Gastroesophageal sphincter (tissue), 4 donors: ENCODE data around the gene CD40. TPM values are rescaled to one million over a fixed set of nuclear protein-coding genes. Genes with fewer than 3 reads are reported as not detected.

Source experiments
- ATAC-seq: fragments of 150-250 bp; one replicate; pipeline ENCODE4 v1.9.1; 2016; ENCODE audit warnings: mild to moderate bottlenecking, moderate library complexity
- H3K27ac ChIP-seq, 4 donors: fragments of 200-600 bp; sonication (generic) in 3 of 4; 1 replicate in 3 of 4; 2 replicates in 1 of 4; pipeline ENCODE4 v1.5.1; 2016 to 2019
- H3K27me3 ChIP-seq: fragments of 200-600 bp; sonication (generic); one replicate; pipeline ENCODE4 v1.5.1; 2019
- H3K36me3 ChIP-seq, 2 donors: fragments of 200-600 bp; sonication (generic); one replicate each; pipeline ENCODE4 v1.5.1; 2019; ENCODE audit warnings: control low read depth in 1 of 2
- H3K4me1 ChIP-seq, 3 donors: fragments of 200-600 bp; sonication (generic); 1 replicate in 2 of 3; 2 replicates in 1 of 3; pipeline ENCODE4 v1.5.1; 2016 to 2019; ENCODE audit warnings: control low read depth in 2 of 3
- H3K4me3 ChIP-seq, 2 donors: fragments of 200-600 bp; sonication (generic); one replicate each; pipeline ENCODE4 v1.5.1; 2019; ENCODE audit warnings: mild to moderate bottlenecking in 1 of 2, moderate library complexity in 1 of 2
- H3K9me3 ChIP-seq, 3 donors: fragments of 200-600 bp; sonication (generic); one replicate each; pipeline ENCODE4 v1.5.1; 2017 to 2019; ENCODE audit warnings: control low read depth in 2 of 3
- EP300 ChIP-seq: sonication (generic); formaldehyde crosslinking; IDR thresholded peaks from one replicate; pipeline ENCODE4 v1.6.1; 2017; ENCODE audit warnings: antibody characterized with exemption, mild to moderate bottlenecking
- POLR2A ChIP-seq, 2 donors: fragments of 450-650 bp; IDR thresholded peaks; one replicate each; pipeline ENCODE4 v1.6.1; 2017; ENCODE audit warnings: antibody characterized with exemption in 2 of 2, mild to moderate bottlenecking in 2 of 2, moderate library complexity in 1 of 2
- POLR2AphosphoS5 ChIP-seq: sonication (generic); formaldehyde crosslinking; IDR thresholded peaks from one replicate; pipeline ENCODE4 v1.6.1; 2017; ENCODE audit warnings: antibody characterized with exemption
- WGBS, 2 donors: methylation state at CpG; one replicate each; pipeline ENCODE4 v1.1.5; 2018; ENCODE audit warnings: low coverage in 1 of 2; 5-methylcytosine and 5-hydroxymethylcytosine counted together
- total RNA-seq, 4 donors: library from RNA; depleted of rRNA; stranded (reverse); fragments of >200 nt; gene quantifications; one replicate each; pipeline ENCODE4 v1.1.0, GENCODE V29; 2016
- TF ChIP-seq, protein P1 (sequence below), 4 experiments: fragments of 200-600 bp in 2 of 4; fragments of 450-650 bp in 2 of 4; sonication (generic) in 1 of 4; IDR thresholded peaks; one replicate each; pipeline ENCODE4 v1.5.1; 2017 to 2019; ENCODE audit warnings: antibody characterized with exemption in 4 of 4, mild to moderate bottlenecking in 2 of 4, moderate library complexity in 2 of 4

Gene CD40
- total RNA-seq, 4 donors from 2014 or later = 13.7 to 16.6 (median 13.9) TPM

DNA sequence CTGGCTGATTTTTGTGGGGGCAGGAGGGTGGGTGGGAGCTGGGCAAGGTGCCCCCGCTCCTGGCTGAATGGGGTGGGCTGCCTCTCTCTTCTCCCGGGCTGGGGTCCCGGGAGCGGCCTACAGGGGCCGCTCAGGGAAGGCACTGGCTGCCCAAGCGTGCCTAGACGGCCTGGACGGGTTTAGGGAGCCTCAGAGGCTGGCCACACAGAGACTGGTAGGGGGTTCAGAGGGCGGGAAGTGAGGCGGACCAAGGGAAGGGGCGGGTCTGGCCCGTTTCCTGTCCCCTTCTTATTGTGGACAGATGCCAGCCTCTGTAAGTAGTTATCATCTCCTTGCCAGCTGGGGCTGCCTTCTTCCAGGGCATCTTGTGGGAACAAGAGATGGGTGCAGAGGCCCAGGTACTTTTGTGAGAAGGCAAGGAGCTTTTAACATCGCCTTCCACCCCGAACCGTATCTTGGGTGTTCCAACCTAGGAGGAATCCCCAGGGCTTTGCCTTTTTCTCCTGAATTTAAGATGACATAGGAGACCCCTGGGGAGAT is 437 bp downstream of the CD40 start:
- no peak for TF ChIP-seq POLR2A (IDR thresholded peaks at IDR 0.05)
- TF ChIP-seq EP300 = no peak
- no peak for TF ChIP-seq POLR2AphosphoS5
- TF ChIP-seq, protein P1, sequence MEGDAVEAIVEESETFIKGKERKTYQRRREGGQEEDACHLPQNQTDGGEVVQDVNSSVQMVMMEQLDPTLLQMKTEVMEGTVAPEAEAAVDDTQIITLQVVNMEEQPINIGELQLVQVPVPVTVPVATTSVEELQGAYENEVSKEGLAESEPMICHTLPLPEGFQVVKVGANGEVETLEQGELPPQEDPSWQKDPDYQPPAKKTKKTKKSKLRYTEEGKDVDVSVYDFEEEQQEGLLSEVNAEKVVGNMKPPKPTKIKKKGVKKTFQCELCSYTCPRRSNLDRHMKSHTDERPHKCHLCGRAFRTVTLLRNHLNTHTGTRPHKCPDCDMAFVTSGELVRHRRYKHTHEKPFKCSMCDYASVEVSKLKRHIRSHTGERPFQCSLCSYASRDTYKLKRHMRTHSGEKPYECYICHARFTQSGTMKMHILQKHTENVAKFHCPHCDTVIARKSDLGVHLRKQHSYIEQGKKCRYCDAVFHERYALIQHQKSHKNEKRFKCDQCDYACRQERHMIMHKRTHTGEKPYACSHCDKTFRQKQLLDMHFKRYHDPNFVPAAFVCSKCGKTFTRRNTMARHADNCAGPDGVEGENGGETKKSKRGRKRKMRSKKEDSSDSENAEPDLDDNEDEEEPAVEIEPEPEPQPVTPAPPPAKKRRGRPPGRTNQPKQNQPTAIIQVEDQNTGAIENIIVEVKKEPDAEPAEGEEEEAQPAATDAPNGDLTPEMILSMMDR (IDR thresholded peaks at IDR 0.05) = no peak
- Histone ChIP-seq H3K4me1 (peaks cover 0 to 53% (median 16%) of the 10 kb centered on the region in 3 donors), H3K27ac (peak overlapping the region; percentile 0 to 88 (median 84)), H3K27me3 (no peaks in the 10 kb centered on the region), H3K9me3 (no peaks in the 10 kb centered on the region), H3K4me3 (peak overlapping the region; percentile 28 to 62), H3K36me3 (peaks cover 0 to 17% of the 10 kb centered on the region in 2 donors)
- peak; percentile 66 for ATAC-seq
- 12 to 26% methylated on average over 3 to 8 of the region's 15 CpGs for WGBS, 2 donors

DNA sequence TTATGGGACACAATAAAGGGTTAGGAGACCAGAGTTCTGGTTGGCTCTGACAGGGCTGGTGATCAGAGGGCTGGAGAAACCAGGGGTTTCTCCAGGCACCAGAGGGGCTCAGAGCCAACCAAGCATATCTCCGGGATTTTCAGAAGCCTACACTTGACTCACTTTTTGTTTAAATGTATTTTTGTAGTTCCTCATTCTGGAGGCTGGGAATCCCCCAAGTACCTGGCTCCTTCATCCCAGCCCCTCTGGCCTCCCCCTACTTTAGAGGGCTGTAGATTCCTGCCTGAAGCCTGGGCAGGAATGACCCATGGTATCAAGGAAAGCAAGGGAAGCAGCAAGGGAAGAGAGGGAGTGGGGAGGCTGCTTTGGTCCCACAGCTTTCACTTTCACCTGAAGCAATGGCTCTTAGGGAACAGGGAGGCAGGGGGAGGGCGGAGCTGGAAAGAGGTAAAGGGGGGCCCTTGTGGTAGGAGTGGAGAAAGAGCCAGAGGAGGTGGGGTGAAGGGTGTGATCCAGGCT is 973 bp downstream of the CD40 start:
- TF ChIP-seq, protein P1 (IDR thresholded peaks at IDR 0.05) = no peak
- no peak for TF ChIP-seq POLR2AphosphoS5
- ATAC-seq = no peak
- peak overlapping the region in 1 of 2 donors; percentile 62 for H3K4me3 ChIP-seq
- WGBS, 2 donors = 17 to 25% methylated on average over 1 of the region's 2 CpGs
- no peaks in the 10 kb centered on the region for H3K27me3 ChIP-seq
- peak overlapping the region in 3 of 4 donors; percentile 84 to 88 (median 85) for H3K27ac ChIP-seq
- no peaks in the 10 kb centered on the region for H3K9me3 ChIP-seq
- peaks cover 0 to 22% of the 10 kb centered on the region in 2 donors for H3K36me3 ChIP-seq
- peaks cover 0 to 53% (median 16%) of the 10 kb centered on the region in 3 donors for H3K4me1 ChIP-seq

DNA sequence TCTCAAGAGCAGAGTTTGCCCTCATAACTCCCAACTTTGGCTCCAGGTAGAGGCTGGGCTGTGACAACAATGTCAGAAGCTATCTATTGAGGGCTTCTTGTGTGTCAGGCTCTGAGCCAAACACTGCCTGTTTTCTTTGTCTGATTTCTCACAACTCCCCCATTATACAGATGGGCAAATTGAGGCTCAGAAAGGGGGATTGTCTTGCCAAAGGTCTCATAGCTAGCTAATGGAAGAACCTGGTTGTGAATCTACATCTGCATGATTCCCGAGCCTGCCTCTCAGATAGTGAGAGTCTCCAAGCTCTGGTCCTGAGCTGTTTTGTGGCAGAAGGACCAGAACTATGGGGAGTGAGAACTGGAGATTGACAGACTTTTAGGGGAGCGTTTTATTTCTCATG is 1.4 kb downstream of the CD40 start:
- Histone ChIP-seq H3K4me1 (peaks cover 0 to 53% (median 16%) of the 10 kb centered on the region in 3 donors), H3K27me3 (no peaks in the 10 kb centered on the region), H3K4me3 (peak overlapping the region in 1 of 2 donors; percentile 62), H3K36me3 (peaks cover 0 to 27% of the 10 kb centered on the region in 2 donors), H3K9me3 (no peaks in the 10 kb centered on the region), H3K27ac (peak overlapping the region in 3 of 4 donors; percentile 84 to 88 (median 85))
- 80 to 87% methylated on average over 1 to 2 of the region's 2 CpGs for WGBS, 2 donors
- no peak for ATAC-seq
- no peak for TF ChIP-seq EP300
- TF ChIP-seq, protein P1 (IDR thresholded peaks at IDR 0.05) = no peak
- no peak for TF ChIP-seq POLR2A (IDR thresholded peaks at IDR 0.05)
- TF ChIP-seq POLR2AphosphoS5 = no peak

DNA sequence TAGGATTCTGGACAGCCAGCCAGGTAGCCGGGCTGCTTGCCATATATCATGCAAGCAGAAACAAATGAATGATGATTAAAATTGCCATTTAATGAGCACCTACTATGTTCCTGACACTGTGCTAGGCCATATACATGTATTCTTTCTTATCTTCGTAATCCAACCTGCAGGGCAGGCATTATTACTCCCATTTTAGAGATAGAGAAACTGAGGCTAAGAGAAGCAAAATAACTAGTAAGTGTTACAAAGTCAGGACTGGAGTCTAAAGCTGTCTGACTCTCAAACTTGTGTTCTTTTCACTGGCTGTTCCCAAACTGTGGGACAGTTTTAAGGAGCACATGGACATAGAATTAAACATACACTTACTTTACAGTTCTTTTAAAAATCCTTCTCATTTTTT is 2.0 kb downstream of the CD40 start:
- Histone ChIP-seq H3K36me3 (peaks cover 0 to 30% of the 10 kb centered on the region in 2 donors), H3K27ac (peak overlapping the region in 1 of 4 donors; percentile 6), H3K4me3 (no peak overlapping the region), H3K9me3 (no peaks in the 10 kb centered on the region), H3K27me3 (no peaks in the 10 kb centered on the region), H3K4me1 (peaks cover 0 to 53% (median 16%) of the 10 kb centered on the region in 3 donors)
- ATAC-seq = no peak
- TF ChIP-seq, protein P1 (IDR thresholded peaks at IDR 0.05) = no peak
- WGBS, 2 donors = 96 to 100% methylated on average over 2 of the region's 2 CpGs
